SW 1271 (cell line): Measurements from ENCODE around the gene ARSK.

Source experiments
- DNase-seq, 2 experiments: peaks; one replicate each; lab custom pipeline; 2025; lab: John Stamatoyannopoulos, UW

The ARSK gene, protein sequence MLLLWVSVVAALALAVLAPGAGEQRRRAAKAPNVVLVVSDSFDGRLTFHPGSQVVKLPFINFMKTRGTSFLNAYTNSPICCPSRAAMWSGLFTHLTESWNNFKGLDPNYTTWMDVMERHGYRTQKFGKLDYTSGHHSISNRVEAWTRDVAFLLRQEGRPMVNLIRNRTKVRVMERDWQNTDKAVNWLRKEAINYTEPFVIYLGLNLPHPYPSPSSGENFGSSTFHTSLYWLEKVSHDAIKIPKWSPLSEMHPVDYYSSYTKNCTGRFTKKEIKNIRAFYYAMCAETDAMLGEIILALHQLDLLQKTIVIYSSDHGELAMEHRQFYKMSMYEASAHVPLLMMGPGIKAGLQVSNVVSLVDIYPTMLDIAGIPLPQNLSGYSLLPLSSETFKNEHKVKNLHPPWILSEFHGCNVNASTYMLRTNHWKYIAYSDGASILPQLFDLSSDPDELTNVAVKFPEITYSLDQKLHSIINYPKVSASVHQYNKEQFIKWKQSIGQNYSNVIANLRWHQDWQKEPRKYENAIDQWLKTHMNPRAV

DNA sequence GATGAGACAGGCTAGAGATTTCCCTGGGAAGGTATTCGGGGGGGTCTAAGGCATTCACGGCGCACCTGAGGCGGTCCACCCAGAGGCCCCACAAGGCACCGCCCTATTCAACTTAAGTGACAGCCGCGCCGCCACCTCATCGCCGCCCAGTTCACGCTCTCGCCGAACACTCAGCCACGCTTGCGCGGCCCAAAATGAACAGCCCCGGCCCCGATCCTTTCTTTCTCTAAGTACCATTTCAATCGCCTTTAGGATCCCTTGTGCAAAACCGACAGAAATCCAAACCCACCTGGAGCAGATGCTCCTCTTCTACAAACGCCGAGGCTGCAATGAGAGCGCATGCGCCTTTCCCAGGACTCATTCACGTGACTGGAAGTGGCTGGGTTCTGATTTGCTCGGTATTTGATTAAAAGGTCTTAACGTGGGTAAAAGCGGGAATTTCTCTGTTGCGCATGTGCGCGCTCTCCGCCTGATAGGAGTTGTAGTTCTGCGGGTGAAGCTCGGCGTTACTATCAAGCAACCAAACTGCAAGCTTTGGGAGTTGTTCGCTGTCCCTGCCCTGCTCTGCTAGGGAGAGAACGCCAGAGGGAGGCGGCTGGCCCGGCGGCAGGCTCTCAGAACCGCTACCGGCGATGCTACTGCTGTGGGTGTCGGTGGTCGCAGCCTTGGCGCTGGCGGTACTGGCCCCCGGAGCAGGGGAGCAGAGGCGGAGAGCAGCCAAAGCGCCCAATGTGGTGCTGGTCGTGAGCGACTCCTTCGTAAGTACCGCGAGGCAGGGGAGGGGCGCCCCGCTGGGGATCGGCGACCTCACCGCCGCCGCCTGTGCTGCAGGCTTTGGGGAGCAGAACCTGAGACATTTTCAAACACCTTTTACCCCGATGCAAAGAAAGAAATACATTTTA is at the start of gene ARSK, which contains the start of gene SKIC3:
TSS of gene ARSK (plus strand) at position 455 of the 902 bp plus-strand sequence. CDS start at position 633, 178 bp downstream.
TSS of gene SKIC3 (minus strand) at position 331 of the 902 bp plus-strand sequence. CDS start 7,827 bp downstream, outside the sequence.
- DNase-seq, result peak; percentile 94 to 99

DNA sequence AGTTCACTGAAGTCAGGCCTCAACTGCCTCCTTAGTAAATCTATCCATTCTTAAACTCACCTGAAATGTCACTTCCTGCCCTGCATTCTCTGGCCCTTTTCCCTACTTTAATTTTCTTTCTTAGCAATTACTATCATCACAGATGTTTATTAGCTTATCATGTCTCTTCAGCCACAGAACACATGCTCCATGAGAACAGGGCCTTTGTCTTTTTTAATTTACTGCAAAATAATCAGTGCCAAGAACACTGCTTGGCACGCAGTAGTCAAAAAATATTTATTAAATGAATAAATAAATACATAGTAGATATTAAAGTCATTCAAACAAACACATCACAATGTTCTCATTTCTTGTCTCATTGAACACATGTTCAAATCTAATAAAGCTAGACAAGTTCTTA is 46.4 kb upstream of the ARSK start:
- no peak for DNase-seq

GRCh38 chr5:95511606-95512005 is 43.3 kb upstream of the ARSK start:
- no peak for DNase-seq

DNA sequence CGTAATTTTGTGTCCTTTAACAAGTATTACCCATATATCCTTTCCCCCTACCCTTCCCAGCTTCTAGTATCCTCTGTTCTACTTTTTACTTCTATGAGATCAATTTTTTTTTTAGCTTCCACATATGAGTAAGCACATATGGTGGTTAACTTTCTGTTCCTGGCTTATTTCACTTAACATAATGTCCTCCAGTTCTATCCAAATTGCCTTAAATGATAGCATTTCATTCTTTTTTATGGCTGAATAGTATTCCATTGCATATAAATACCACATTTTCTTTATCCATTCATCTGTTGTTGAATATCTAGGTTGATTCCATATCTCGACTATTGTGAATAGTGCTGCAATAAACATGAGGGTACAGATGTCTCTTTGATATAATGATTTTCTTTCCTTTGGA is 36.5 kb upstream of the ARSK start:
- DNase-seq, result no peak

- DNase-seq, result no peak
Observed at GRCh38 chr5:95519151-95519550, 35.8 kb upstream of the ARSK start.

DNA sequence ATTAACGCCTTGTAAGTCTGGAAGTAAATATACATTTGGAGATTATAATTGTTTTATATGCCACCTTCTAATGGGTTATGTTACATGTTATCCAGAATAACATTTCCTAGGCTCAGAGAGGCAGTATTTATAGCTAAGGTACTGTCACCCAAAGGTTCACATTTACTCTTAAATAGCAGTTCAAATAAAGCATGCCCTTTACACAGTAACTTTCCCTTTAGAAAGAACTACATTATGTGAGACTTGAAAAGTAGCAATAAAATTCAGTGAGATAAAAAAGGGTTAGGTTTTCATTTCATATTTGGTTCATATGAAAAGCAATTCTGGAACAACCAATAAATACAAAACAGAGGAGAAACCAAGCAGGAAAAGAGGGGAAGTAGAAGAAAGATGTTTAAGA is 35.2 kb upstream of the ARSK start:
- no peak for DNase-seq

- no peak for DNase-seq
Observed at GRCh38 chr5:95520206-95520605, 34.7 kb upstream of the ARSK start.

DNA sequence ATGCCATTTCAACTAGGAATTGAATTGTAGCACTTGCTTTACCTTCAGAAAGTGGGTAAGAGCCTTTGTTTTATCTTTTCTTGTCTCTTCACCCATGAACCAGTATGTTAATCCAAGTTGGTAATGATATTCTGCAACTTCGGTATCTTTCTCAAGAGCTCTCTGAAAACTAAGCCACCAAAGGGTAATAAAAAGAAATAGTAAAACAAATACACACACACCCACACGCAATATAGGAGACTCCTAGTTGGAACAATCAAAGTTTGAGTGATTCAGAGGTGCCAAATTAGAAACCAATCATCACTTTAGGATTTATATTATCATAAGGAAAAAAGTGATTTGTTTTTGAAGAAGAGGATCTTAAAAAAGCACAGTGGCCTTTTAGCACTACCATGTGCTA is 30.5 kb upstream of the ARSK start:
- no peak for DNase-seq

GRCh38 chr5:95526871-95527270 is 28.0 kb upstream of the ARSK start:
- DNase-seq, result no peak

- DNase-seq, result no peak
Observed at GRCh38 chr5:95528565-95528964, 26.3 kb upstream of the ARSK start.

GRCh38 chr5:95530416-95530815 is 24.5 kb upstream of the ARSK start:
- no peak for DNase-seq

DNA sequence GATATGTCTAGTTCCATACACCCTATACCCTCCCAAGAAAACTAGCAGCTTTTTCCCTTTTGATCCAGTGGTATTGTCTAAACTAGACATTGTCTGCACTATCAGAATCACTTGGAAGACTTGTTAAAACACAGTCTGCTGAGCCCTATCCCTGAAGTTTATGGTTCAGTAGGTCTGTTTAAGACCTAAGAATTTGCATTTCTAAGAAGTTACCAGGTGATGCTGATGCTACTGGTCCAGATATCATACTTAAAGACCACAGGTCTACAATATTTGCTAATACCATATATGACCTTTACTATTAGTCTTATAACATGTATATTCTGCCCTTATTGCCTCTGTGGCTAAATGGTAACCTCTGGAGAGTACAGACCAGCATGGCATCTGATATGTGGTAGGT is 23.4 kb upstream of the ARSK start:
- no peak for DNase-seq

DNA sequence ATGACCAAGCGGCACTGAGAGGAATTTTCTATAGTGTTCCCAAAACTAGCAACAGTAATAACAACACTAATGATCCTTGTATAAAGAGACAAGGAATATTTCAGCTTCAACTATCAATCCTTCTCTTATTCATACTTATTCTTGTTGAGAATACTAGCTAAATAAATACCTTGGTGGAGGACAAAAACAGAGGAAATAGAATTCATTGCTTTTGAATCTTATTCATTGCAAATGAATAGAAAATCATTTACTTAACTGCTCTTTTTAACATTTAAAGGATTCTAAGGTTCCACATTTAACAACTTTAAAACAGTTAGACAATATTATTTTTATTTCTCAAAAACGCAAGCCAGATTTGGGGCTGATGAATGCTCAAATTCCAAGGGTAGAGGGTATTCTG is 22.5 kb upstream of the ARSK start:
- no peak for DNase-seq

DNA sequence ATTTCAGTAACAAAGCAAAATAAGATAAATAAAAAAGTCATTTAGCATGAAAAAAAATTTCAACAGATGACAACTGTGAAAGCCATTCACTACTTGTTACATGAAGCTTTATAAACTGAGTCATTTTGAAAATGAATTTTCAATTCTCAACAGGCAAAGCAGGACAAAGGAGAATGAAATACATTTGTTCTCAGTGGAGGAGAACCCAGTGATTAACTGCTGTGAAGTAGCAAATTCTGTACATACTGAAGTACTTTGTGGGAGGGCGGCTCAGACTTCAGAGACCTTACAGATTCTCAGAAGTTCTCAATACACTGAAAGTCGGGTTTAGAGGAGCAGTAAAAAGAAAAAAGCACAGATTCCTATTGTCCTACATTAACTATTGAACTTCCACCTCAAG is 21.8 kb upstream of the ARSK start:
- DNase-seq, result no peak

- DNase-seq, result no peak
Observed at GRCh38 chr5:95533761-95534160, 21.1 kb upstream of the ARSK start.

DNA sequence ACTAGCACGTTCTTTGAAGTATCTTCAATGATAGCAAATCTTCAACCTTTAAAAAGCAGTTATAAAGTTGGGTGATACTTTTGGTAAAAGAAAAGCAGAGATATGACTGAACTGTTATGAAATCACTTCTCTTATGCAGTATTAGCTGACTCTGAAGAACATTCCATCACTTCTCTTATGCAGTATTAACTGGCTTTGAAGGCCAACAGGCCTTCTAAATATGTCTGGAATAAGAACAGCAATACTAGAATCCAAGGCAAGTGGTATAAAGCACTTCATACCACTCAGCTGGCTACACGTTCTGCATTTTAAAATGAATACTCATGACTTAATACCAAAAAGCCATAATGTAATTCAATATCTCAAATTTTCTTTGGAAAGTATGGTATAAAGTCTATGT is 17.4 kb upstream of the ARSK start:
- DNase-seq, result no peak

GRCh38 chr5:95543017-95543705 is 11.7 kb upstream of the ARSK start:
- no peak for DNase-seq

DNA sequence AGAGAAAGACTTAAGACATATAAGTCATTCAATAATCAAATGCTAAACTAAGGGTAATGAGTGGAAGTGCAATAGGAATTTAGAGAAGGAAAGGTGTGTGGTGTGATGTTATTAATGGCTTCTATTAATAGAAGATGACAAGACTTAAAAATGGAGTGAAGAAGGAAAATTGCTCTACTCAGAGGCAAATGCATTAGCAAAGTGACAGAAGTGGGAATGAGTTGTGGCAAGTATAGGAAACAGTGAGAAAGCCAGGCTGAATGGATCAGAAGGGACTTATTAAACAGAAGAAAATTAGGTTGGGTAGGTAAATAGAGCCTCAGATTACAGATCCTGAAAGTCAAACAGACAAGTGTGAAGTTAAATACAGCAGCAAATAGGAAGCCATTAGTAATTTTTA is 5.9 kb upstream of the ARSK start:
- no peak for DNase-seq

DNA sequence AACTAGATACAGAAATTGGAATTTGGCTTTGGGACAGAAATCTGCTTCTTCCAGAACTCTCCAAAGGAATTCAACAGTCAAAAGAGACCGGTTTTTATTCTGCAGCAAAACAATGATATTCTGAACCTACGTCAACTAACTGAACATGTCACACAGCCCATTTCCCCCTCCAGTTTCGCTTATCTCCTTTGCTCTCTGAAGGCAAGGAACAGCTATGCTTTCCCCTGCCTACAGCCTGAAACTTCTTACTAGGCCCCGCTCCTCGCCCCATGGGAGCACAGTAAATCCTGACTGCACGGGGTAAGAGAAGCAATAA is 612 bp upstream of the ARSK start:
- DNase-seq, result no peak

DNA sequence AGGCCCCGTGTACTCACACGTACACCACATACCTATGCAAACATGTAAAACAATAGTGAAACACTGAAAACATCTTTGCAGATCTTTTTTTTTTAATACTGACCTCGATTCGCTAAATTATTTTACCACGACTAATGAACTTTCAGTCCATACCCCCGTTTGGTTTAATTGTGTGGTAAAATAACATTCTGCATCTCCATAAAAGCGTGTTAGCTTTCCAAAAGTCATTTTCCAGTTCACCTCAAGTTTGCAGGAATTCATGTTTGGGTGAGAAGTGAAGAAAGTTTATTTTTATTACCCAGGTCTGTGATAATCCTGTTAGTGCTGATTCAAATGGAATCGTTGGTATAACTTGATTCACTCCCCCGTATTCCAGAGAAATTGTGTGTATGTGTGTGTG is 652 bp downstream of the ARSK start:
- DNase-seq, result no peak

DNA sequence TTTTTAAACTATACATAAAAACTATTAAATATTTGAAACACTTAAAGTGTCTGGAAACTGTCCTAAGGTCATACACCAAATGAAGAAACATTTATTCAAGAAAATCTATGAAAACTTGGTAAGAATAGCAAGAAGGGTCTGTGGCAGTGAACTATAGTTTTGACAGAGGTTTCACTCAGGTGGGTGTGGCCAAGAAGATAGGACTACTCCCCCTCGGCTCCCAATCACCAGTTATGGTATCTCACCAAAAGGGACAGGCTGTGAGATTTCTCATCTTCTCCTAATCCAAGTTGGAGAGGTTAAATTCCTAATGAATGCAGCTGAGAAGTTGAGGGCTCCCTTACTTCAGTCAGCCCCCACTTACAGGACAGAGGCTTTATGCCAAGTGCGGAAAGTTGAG is 2.9 kb downstream of the ARSK start:
- DNase-seq, result no peak

DNA sequence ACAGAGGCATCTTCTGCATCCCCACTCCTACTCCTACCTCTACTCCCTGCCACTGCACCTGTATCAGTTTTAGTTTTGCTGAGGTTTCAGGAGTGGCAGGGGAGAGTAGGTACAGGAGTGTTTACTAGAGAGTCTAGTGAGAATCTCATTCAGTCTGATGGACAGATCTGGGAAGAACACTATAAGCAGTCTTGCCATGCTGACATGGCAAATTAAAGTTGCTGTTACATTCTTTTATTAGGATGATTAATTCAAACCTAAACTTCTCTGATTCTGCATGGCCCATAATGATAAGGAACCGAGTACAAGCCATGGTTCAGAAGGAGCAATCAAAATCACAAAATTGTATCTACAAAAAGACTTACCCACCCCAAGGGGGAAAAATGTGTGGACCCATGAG is 7.4 kb downstream of the ARSK start:
- no peak for DNase-seq
